GM12892 (cell line): ENCODE results near the gene NOM1.
"Not testable (repeated sequence)": the region's sequence is repeated elsewhere in the genome, so short reads cannot be mapped to it uniquely, and the experiment has no call there.

Source experiments
- POLR2A ChIP-seq: IDR thresholded peaks from 2 replicates; pipeline ENCODE4 v1.6.1; 2011; ENCODE audit warnings: low read depth, low read length, control low read depth
- POLR2AphosphoS5 ChIP-seq: IDR thresholded peaks from 2 replicates; pipeline ENCODE4 v1.6.1; 2011; ENCODE audit warnings: low read depth, low read length, control low read depth

GRCh38 chr7:156953215-156953614, 3.7 kb downstream of the NOM1 start:
- TF ChIP-seq POLR2AphosphoS5, POLR2A: not testable (repeated sequence)
